ENCODE measurements around the gene ARL17B.
A peak's percentile ranks its signal among the peaks of the same experiment; 100 is the strongest.
"Not testable (repeated sequence)": the region's sequence is repeated elsewhere in the genome, so short reads cannot be mapped to it uniquely, and the experiment has no call there.

ARL17B gene

DNA sequence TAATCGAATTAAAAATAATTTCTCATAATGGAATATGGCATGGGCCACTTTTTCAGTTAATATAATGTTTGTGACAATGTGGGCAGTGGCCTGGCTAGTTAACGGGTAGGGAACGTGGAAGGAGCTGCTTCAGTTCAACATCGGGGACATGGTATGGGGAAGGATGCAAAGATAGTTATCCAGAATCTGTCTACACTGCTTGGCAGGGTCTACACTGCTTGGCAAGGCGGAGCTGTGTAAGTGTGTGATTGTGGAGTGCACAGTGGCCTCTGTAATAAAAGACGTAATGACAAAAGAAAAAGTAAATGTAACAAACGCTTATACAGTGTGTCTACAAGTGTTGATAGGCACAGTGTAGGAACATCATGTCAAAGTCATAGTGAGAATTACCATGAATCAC, 74.0 kb downstream of the ARL17B start:
- DNase-seq, result not testable (repeated sequence)

- DNase-seq, result peak; percentile 97
Measured at GRCh38 chr17:46286764-46287221, 74.8 kb downstream of the ARL17B start.

GRCh38 chr17:46285500-46285899, 76.1 kb downstream of the ARL17B start:
- DNase-seq, result not testable (repeated sequence)

DNA sequence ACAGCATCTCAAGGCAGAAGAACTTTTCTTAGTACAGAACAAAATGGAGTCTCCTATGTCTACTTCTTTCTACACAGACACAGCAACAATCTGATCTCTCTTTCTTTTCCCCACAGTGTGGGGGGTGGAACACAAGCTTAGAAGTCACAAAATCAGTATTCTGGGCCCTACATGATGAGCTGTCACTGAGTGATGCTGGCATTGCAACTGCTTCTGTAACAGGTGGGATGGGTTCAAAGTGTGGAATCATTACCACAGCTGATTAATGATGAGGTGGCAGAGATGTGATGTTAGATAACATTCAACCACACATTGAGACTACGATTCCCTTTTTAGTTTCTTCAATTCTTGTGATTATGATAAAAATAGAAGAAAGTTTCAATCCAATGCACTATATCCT, 77.1 kb downstream of the ARL17B start:
- not testable (repeated sequence) for DNase-seq

- not testable (repeated sequence) for DNase-seq
Measured at GRCh38 chr17:46282635-46283034, 78.9 kb downstream of the ARL17B start.

GRCh38 chr17:46281336-46281735, 80.2 kb downstream of the ARL17B start:
- not testable (repeated sequence) for DNase-seq

DNA sequence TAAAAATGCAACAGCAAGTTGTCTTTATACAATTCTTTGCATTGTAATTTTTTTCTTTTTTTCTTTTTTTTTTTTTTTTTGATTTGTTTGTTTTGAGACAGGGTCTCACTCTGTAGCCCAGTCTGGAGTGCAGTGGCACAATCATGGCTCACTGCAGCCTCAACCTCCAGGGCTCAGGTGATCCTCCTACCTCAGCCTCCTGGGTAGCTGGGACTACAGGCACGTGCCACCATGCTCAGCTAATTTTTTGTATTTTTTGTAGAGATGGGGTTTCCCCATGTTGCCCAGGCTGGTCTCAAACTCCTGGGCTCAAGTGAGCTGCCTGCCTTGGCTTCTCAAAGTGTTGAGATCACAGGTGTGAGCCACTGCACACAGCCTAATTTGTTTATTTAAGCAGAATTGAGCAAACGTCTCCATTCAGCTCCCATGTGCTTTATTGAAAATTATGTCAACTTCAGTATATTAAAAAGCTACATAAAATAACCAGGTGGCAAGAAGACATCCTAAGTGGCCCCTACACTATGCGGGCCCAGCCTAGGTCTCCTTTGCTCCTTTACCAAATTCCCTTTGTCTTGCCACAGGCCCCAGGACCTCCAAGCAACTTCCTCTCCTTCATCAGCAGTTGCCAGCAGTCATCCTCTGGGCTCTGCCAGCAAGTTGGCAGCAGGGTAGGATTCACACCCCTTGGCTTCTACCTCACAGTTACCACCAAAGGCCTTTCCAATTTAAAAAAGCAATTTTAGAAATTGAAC, 84.7 kb downstream of the ARL17B start:
- DNase-seq, result not testable (repeated sequence)

GRCh38 chr17:46274238-46274637, 87.3 kb downstream of the ARL17B start:
- no peak for DNase-seq

DNA sequence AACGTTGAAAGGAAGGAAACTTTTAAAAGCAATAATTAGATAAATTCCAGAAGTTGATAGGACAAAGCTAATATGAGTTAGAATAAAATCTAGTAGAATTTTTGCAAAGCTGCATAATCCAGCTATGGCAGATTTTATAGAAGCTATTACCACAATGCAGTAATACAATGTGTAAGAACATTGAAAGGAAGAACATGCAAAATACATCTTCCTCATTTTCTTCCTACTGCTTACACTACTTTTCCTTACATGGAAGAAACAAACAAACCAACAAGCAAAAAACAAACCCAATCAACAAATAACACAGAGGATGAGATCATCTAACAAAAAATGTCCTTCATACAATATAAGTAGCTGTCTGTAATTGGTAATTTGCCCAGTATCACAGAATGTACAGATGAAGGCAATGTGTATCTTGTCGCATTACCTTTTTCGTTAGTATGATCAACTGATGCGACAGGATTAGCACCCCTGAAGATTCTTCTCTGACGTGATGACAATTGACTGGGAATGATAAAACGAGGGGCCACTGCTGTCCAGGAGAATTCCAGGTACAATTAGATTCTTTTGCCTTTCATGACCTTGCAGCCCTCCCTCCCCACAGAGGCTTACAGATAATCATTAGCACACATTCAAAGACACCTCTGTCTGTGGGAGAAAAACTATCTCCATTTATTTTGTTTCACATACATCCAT, 87.9 kb downstream of the ARL17B start:
- no peak for DNase-seq

DNA sequence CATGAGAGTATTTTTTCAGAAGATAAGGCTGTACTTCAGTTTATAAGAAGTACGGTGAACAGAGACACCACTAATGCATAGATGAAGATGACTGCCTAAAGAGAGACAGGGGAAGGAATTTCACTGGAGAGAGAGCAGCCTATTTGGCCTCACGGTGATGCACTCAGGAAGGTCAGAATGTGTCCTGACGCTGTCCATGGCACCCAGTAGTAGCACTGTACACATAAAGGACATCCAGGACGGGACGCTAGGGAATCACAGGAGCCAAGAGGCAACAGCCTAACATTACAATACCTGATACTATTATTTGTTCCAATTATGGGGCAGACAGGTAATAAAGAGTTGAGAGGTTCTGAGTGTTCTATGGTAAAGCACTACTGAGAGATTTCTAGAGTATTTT, 91.5 kb downstream of the ARL17B start:
- DNase-seq, result no peak

GRCh38 chr17:46266656-46267544, 94.7 kb downstream of the ARL17B start:
- DNase-seq, result peak; percentile 92

- DNase-seq, result peak; percentile 56
Measured at GRCh38 chr17:46266063-46266655, 95.4 kb downstream of the ARL17B start.

DNA sequence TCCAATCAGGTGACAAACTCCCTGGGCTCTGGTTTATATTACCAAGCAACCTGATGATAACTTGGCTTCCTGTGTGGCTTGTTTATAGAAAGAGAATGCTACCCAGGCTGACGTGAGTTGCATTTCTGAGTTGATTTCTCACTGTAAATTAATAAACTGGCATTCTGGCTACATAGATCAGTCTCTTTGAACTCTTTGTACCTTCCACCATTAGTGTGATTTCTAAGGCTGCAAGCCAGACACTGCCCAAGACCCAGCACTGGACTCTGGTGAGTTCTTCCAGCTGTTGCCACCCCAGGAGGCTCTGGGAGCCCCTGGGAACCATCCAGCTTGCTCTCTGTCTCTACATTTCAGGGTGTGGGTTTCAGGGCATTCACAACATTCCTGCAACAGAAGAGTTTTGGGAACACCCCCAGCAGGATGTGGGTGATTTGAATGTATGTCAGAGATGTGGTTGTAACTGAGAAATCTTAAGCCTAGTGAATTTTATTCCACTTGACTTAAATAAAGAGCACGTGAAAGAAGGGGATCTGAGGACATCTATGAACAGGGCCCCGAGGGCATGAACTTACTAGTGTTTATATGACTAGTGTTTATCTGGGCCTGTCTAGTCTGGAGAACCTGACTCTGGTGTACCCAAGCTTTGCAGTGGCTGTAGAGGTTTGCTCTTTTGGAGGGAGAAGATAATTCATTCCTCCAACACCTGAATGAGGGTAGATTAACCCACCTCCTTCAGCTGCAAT, 96.9 kb downstream of the ARL17B start:
- DNase-seq, result peak; percentile 35

- no peak for DNase-seq
Measured at GRCh38 chr17:46262271-46262670, 99.3 kb downstream of the ARL17B start.

DNA sequence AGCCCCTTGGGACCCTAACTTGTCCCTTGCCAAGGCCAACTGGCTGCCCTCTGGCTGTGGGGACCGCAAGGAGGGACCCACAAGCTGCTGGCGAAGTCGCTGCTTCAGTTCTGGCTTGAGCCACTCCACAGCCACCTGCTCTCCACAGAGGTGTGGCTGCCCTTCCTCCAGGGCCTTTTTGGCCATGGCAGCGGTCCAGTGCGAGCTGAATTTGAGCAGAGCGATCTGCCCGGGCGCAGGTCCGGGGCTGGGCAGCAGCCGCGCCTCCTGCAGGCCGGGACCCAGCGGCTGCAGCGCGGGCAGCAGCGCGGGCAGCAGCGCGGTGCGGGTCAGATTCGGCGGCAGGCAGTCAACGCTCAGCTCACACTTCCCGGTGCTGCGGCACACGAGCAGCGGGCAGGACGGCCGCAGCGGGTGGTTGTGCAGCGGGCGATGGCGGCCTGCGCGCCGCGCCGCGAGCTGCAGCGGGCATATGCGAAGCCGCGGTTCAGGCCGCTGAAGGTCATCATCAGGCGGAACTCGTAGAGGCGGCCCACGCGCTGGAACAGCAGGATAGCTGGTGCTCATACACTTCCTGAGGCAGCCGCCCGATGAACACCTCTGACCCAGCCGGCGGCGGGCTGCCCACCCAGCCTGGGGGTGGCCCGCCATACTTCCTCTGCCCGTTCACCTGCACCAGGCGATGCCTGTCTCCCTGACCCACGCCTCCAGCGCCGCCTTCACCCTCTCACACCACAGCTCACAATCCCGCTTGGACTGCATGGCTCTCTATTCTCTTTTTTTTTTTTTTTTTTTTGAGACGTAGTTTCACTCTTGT, 101.5 kb downstream of the ARL17B start:
- not testable (repeated sequence) for DNase-seq

DNA sequence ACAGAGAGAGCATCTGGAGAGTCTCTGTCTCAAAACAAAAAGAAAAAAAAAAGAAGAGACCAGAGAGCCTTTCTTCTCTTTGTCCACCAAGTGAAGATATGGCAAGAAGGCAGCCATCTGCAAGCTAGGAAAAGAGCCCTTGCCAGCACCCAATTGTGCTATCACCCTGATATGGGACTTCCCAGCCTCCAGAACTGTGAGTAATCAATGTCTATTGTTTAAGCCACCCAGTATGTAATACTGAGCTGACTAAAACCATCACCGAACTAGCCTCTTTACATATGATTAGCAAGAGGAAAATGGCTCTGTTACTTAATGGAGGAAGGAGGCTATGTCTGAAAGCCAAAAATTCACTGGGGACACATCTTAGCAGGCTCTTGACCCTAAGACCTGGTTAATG, 105.2 kb downstream of the ARL17B start:
- not testable (repeated sequence) for DNase-seq

DNA sequence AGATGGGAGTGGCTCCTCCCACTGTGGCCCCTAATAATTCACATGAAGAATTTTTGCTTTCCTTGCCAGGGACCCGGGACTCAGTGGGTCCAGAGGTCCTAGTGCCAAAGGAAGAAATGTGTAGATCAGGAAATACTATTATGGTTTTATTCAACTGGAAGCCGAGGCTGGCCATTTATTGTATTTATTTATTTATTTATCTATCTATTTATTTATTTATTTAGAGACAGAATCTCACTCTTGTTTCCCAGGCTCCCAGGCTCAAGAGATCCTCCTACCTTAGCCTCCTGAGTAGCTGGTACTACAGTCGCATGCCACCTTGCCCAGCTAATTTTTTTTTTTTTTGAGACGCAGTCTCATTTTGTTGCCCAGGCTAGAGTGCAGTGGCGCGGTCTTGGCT, 107.4 kb downstream of the ARL17B start:
- DNase-seq, result not testable (repeated sequence)

DNA sequence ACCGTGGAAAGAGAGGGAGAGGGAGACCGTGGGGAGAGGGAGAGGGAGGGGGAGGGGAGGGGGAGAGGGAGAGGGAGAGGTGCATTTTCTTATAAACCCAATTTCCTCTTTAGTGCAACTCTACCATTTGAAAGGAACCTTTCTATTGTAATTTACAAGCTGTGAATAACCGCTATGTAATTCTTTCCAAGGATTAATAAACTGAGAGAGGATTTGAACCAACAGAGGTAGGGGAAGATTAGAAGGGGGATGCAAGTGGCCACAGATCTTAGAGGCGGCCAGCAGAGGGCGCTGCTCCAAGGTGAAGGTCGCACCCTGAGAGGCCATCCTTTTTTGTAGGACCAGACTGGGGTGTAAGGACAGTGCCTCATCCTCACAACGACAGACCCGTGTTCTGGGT, 107.8 kb downstream of the ARL17B start:
- peak; percentile 91 for DNase-seq

- DNase-seq, result not testable (repeated sequence)
Measured at GRCh38 chr17:46252804-46253203, 108.8 kb downstream of the ARL17B start.

DNA sequence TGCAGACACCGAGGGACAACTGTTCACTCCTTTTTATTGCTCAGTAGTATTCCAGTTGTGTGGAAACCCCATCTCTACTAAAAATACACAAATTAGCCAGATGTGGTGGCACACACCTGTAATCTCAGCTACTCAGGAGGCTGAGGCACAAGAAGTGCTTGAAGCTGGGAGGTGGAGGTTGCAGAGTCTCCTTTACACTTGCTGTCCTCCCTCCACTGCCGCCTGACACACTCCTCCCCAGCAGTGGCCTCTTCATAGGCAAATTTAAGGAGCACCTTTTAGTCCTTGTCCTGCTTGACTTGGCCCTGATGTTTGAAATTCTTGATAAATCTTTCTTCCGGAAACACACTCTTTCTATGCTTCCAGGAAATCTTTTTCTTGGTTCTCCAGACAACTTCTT, 112.4 kb downstream of the ARL17B start:
- not testable (repeated sequence) for DNase-seq

Measured in hematopoietic multipotent progenitor cell treated with erythropoietin and hydrocortisone succinate and interleukin-3 and kit ligand, for 6 days (in vitro differentiated cells).